Measurements from ENCODE around the gene TENM4. TPM values are rescaled to one million over a fixed set of nuclear protein-coding genes. Genes with fewer than 3 reads are reported as not detected.

TENM4 gene
- total and polyA plus RNA-seq, 2 of the 8 experiments (the other 6 are each of a cell fraction or from before 2014, with no cell fraction given), result 3.5 to 7.2 TPM

GRCh38 chr11:78940500-78941225, 500.2 kb downstream of the TENM4 start (continued):
- TF ChIP-seq, protein P1, sequence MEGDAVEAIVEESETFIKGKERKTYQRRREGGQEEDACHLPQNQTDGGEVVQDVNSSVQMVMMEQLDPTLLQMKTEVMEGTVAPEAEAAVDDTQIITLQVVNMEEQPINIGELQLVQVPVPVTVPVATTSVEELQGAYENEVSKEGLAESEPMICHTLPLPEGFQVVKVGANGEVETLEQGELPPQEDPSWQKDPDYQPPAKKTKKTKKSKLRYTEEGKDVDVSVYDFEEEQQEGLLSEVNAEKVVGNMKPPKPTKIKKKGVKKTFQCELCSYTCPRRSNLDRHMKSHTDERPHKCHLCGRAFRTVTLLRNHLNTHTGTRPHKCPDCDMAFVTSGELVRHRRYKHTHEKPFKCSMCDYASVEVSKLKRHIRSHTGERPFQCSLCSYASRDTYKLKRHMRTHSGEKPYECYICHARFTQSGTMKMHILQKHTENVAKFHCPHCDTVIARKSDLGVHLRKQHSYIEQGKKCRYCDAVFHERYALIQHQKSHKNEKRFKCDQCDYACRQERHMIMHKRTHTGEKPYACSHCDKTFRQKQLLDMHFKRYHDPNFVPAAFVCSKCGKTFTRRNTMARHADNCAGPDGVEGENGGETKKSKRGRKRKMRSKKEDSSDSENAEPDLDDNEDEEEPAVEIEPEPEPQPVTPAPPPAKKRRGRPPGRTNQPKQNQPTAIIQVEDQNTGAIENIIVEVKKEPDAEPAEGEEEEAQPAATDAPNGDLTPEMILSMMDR (IDR thresholded peaks at IDR 0.05; ENCODE audit: control extremely low read depth in 1 of 3, insufficient read depth in 1 of 3, low read depth in 1 of 3, low read length in 3 of 3), result no peak
- peak; percentile 73; the same call in 1 of the 2 replicates for TF ChIP-seq TCF12 (IDR thresholded peaks at IDR 0.05; ENCODE audit: low read depth, low read length)
- TF ChIP-seq NRF1 (IDR thresholded peaks at IDR 0.05; ENCODE audit: low read depth, low read length), result no peak
- TF ChIP-seq GABPA (IDR thresholded peaks at IDR 0.05; ENCODE audit: borderline replicate concordance, insufficient read depth, low read length), result no peak
- TF ChIP-seq KDM5A (IDR thresholded peaks at IDR 0.05; ENCODE audit: low read length), result no peak
- TF ChIP-seq E2F6 (IDR thresholded peaks at IDR 0.05), result no peak
- no peak for TF ChIP-seq CHD1 (IDR thresholded peaks at IDR 0.05; ENCODE audit: low read depth, low read length)
- TF ChIP-seq ATF2 (IDR thresholded peaks at IDR 0.05; ENCODE audit: low read length), result no peak
- TF ChIP-seq SP1 (IDR thresholded peaks at IDR 0.05; ENCODE audit: low read depth, low read length), result peak; percentile 69
- TF ChIP-seq ATF3 (IDR thresholded peaks at IDR 0.05; ENCODE audit: insufficient read depth, low read depth, low read length), result no peak
- TF ChIP-seq TAF7 (optimal IDR thresholded peaks at IDR 0.05; ENCODE audit: borderline replicate concordance, low read depth, low read length), result no peak
- no peak for TF ChIP-seq POLR2AphosphoS5 (IDR thresholded peaks at IDR 0.05; ENCODE audit: low read depth, low read length)
